HG03064 (cell line): ENCODE measurements around the gene OLFML3.
"Not testable (repeated sequence)": the region's sequence is repeated elsewhere in the genome, so short reads cannot be mapped to it uniquely, and the experiment has no call there.

Source experiments
- ATAC-seq: cut with Tn5 transposase; IDR thresholded peaks from one replicate; pipeline ENCODE4 v1.9.1; 2021; ENCODE audit warnings: low read depth; ENCODE audit not compliant: unreplicated experiment

Gene OLFML3

DNA sequence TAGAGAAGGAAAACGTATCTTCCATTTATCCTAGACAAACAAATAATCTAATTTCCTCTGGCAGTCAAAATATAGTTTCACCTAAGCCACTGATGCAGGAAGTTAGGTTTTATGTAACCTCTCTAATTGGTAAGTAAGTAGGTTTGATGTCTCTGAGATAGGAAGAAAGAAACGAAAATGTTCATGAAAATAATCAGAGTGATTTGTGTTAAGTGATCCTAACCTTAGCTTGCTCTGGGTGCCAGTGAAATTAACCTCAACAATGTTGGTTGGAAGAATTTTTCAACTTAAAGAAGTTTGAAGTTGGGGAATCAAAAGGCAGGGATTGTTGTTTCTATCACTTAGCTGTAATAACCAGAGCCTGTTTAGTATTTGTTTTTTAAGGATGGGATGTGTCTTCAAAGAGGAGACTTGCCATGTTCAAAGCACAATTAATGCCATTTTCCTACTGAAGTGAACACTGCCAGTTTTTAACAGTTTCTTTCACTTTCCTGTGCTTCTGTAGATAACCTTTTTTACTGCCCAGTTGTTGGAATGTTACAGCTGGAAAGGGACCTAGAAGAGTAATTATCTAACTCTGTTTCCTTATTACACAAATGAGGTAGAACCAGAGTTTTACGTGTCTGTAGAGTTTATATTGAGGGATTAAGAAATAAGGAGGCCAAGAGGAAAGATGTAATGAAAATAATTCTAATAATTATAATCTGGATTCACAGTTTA is 31.7 kb upstream of the OLFML3 start:
- ATAC-seq, result no peak

DNA sequence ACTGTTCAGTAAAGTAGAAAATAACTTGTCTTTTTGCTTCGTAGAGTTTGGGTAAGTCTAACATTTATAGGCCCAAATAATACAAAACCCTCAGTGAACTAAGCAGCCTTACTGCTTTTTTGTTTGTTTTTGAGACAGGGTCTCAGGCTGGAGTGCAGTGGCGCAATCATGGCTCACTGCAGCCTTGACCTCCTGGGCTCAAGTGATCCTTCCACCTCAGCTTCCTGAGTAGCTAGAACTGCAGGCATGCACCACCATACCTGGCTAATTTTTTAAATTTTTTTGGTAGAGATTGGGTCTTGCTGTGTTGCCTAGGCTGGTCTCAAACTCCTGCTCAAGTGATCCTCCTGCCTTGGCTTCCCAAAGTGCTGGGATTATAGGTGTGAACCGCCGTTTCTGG is 31.1 kb upstream of the OLFML3 start:
- not testable (repeated sequence) for ATAC-seq

DNA sequence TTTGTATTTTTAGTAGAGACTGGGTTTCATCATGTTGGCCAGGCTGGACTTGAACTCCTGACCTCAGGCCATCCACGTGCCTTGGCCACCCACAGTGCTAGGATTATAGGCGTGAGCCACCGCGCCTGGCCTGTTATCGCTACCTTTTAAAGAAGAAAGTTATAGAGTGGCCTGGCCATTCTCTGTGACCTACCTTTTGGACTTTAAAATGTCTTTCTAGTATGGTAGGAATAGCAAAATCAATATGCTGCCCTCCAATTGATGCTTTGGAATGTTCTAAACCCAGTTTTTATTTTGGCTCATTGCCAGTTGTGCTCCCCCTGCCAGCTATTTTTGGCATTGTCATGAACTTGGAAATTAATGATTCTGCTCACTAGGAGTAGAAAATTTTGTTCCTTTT is 30.3 kb upstream of the OLFML3 start:
- no peak for ATAC-seq

DNA sequence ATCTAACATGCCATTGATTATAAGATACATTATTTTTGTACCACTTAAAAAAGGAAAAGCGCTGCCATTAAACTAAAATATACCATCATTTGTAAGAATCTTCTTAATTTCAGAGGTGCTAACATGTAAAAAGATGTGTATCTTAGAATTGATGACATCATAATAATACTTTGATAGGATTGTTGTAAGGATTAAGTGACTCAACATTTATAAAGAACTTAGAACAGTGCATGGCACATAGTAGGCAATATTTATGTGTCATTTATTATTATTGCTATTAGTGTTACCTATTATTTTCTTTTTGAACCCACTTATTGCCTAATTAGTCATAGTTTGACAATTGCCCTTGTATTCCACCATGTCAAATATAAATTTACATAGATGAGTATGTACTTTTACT is 28.4 kb upstream of the OLFML3 start:
- ATAC-seq, result no peak

DNA sequence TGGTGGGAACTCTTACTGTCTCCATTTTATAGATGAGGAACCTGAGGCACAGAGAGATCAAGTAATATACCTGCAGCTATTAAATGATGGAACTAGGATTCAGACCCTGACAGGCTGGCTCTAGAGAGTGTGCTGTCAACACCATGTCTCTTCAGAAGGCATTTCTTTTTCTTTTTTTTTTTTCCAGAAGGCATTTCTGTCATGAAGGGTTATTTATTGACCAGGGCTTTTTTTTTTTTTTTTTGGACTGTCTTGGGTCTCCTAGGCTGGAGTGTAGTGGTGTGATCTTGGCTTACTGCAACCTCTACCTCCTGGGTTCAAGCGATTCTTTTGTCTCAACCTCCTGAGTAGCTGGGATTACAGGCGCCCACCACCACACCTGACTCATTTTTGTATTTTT is 27.6 kb upstream of the OLFML3 start:
- no peak for ATAC-seq

DNA sequence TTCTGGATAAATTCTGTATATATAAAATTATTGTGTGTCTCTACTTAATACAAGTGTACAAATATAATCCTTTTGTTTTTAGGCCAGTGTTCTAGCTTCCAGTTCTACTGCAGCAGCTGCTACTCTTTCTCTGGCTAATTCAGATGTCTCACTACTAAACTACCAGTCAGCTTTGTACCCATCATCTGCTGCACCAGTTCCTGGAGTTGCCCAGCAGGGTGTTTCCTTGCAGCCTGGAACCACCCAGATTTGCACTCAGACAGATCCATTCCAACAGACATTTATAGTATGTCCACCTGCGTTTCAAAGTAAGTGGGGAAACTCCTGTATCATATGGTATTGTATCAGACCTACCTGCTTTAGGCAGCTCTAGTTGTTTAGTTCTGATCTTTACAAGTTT is 21.3 kb upstream of the OLFML3 start:
- no peak for ATAC-seq

DNA sequence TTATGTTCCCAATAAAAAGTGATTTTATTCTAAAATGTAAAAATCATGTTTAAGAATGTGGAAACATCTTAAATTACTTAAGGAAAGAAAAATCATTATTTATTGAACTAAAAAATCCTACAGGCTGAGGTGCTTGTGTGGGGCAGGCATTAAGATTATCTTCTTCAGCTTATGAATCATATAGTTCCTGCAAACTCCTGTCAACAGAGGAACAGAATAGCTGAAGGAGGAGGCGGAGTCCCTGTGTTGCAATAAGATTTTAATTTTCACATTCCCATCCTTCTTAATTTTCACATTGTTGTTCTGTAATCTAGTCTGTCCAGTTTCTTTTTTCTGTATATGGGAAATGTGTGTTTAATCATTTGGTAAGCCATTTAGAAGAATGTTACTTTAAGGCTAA is 20.6 kb upstream of the OLFML3 start:
- ATAC-seq, result no peak

DNA sequence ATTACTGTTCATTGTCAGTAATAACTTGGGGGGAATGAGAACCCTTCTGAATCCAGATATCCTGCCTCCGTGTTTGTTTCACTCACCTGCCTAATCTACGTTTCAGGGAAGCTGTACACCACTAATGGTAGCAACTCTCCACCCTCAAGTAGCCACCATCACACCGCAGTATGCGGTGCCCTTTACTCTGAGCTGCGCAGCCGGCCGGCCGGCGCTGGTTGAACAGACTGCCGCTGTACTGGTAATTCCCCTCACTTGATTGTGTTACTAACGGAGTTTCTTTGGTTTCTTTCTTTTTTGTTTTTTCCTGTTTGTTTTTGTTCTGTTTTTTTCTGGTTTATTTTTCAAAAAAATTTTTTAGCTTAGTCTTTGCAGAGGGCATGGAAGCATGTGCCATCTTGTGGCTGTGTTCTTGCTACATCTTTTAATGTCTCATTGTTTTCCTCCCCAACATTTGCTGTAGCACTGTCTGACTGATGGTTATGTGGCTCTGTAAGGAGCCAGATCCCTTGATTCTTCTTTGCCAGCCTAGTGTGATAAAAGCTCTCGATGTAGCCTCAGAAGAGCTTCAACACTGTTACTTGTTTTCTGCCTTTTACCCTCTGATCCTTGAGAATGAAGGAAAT is 15.9 kb upstream of the OLFML3 start:
- ATAC-seq, result no peak

DNA sequence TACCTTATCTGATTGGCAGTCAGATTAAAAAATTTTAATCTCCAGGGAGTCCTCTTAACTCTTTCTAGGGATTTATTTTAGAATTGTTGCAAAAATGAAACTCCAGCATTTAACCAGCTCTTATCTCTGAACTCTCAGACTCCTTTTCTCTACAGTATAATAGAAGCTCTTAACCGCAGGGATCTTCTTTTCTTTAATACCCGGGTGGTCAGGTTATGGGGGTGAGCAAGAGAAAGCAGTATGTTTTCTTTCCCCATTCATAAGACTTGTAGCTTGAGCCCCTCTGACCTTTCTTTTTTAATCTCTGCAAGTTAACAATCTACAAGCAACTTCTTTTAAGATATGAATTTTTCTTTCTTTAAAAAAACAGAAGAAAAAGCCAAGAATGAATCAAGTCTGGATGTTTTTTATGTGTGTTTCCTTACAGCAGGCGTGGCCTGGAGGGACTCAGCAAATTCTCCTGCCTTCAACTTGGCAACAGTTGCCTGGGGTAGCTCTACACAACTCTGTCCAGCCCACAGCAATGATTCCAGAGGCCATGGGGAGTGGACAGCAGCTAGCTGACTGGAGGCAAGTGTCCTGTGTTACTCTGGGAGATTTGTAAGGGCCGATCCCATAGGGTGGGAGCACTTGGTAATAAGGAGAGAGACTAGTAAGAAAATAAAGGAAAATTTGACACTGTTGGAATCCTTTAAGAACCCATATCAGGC is 13.4 kb upstream of the OLFML3 start:
- no peak for ATAC-seq

DNA sequence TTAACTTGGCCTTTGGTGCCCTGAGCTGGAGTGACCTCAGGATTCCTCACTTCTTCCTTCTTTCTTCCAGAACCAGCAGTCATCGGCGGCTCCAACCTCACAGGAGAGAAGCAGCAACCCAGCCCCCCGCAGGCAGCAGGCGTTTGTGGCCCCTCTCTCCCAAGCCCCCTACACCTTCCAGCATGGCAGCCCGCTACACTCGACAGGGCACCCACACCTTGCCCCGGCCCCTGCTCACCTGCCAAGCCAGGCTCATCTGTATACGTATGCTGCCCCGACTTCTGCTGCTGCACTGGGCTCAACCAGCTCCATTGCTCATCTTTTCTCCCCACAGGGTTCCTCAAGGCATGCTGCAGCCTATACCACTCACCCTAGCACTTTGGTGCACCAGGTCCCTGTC is 6.3 kb upstream of the OLFML3 start:
- no peak for ATAC-seq

DNA sequence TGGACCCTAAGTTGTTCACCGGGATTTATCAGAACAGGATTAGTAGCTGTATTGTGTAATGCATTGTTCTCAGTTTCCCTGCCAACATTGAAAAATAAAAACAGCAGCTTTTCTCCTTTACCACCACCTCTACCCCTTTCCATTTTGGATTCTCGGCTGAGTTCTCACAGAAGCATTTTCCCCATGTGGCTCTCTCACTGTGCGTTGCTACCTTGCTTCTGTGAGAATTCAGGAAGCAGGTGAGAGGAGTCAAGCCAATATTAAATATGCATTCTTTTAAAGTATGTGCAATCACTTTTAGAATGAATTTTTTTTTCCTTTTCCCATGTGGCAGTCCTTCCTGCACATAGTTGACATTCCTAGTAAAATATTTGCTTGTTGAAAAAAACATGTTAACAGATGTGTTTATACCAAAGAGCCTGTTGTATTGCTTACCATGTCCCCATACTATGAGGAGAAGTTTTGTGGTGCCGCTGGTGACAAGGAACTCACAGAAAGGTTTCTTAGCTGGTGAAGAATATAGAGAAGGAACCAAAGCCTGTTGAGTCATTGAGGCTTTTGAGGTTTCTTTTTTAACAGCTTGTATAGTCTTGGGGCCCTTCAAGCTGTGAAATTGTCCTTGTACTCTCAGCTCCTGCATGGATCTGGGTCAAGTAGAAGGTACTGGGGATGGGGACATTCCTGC is 3.9 kb upstream of the OLFML3 start:
- no peak for ATAC-seq

DNA sequence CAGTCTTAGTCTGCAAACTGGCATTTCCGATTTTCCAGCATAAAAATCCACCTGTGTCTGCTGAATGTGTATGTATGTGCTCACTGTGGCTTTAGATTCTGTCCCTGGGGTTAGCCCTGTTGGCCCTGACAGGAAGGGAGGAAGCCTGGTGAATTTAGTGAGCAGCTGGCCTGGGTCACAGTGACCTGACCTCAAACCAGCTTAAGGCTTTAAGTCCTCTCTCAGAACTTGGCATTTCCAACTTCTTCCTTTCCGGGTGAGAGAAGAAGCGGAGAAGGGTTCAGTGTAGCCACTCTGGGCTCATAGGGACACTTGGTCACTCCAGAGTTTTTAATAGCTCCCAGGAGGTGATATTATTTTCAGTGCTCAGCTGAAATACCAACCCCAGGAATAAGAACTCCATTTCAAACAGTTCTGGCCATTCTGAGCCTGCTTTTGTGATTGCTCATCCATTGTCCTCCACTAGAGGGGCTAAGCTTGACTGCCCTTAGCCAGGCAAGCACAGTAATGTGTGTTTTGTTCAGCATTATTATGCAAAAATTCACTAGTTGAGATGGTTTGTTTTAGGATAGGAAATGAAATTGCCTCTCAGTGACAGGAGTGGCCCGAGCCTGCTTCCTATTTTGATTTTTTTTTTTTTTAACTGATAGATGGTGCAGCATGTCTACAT is 2.5 kb upstream of the OLFML3 start:
- ATAC-seq, result no peak

DNA sequence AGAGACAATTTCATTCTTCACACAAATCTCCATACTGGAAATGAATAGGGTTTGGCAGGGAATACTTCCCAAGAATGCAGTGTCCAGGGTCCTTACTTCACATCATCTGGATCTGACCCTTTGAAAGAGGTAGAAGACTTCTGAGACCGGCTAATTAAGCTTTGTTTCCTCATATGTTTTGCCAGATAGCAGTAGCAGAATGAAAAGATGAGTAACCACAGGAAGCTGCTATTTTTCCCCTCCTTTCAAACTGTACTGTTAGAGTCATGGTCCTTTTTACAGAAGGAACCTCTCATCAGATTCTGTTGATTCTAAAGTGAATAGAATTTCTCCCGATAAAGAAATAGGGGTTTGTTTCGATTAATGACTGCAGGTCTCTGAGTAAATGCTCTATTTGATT is 1.4 kb upstream of the OLFML3 start:
- ATAC-seq, result no peak

DNA sequence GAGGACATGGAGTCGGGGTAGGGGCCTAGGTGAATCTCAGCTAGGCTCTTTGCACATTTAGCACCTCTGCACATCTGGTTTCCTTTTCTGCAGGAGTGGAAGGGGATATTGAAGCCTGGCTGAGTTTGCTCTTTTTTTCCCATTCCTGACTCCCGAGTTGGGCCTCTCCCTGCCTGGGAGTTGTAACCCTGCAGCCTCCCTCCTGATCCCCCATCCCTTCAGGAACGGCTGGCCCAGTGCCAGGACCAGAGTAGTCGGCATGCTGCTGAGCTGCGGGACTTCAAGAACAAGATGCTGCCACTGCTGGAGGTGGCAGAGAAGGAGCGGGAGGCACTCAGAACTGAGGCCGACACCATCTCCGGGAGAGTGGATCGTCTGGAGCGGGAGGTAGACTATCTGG is 836 bp downstream of the OLFML3 start:
- ATAC-seq, result no peak

DNA sequence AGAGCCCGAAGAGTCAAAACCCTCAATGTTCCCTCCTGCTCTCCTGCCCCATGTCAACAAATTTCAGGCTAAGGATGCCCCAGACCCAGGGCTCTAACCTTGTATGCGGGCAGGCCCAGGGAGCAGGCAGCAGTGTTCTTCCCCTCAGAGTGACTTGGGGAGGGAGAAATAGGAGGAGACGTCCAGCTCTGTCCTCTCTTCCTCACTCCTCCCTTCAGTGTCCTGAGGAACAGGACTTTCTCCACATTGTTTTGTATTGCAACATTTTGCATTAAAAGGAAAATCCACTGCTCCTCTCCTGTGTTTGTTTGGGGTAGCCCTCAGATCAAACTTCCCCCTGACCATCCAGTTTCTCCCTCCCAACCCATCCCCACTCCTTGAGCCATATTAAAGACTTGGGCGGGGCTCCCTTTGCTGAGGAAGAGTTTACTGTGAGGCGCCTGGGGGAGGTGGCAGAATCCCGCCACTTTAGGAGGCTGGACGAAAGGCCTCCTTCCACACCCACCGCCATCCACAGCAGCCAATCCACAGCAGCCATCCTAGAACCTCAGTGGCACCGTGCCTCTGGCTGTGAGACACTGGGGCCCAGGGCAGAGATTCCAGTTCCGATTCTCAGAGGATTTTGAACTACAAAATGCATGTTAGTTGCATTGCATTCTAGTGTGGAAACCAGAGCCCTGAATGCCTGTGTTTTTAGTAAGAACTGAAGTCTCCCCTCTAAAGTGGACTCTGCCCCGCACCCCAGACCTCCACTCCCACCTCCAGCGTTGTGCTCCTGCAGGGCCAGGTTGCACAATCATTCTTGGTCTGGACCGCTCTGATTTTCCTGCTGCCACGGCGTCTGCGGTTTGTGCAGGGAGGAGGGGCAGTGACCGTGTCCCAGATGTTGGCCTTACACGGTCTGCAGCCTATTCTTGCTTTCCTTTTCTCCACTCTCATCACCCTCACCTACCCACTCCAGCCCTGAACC is 3.0 kb downstream of the OLFML3 start:
- no peak for ATAC-seq

DNA sequence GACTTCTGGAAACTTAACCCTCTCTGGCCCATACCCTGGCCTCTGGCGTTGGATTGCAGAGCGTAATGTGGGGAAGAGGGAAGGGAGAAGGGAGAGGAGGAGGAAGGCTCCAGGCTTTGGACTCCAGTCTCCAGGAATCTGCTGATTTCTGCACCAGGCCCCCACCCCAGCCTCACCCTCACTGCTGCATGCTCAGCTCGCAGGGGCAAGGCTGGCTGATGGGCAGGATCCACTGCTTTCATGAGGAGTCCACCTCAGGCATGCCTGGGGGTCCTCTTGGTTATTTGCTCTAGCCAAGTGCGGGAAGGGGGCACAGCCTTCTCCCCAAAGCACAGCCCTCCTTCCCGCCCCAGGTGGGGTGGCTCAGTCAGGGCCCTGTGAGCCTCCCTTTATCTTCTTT is 3.7 kb downstream of the OLFML3 start:
- no peak for ATAC-seq

DNA sequence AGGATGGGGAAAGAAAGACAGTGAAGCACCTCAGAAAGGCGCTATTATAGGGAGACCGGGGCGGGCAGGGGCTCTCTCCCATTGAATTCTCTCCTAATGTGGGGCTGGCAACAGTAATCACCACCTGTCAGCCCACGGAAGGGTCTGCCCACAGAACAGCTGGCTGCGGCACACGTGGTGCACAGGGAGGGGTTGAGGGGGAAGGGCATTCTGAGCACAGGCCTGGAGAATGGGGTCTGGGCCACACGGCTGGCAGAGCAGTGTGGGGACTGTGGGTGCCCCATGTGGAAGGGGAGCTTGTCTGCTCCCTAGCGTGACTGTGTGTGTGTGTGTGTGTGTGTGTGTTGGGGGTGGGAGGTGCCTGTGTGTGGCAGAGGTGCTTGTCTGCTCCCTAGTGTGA is 4.1 kb downstream of the OLFML3 start:
- ATAC-seq, result no peak

DNA sequence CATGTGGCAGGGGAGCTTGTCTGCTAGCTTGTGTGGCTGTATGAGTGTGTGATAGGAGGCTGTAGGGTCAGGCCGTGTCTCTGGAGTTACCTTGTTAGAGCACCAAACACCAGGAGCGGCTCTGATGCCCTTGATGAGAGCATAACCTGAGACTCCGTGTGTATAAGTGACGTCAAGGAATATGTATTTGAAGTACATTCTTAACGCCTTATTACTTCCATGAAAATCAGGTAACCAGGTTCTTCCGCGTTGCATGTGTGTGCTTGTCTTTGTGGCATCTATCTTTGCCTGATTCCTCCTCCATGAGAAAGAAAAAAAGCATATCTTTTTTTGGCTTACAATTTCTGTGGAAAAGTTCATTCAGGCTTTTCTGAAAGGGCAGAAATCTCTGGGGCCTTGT is 4.6 kb downstream of the OLFML3 start:
- no peak for ATAC-seq

DNA sequence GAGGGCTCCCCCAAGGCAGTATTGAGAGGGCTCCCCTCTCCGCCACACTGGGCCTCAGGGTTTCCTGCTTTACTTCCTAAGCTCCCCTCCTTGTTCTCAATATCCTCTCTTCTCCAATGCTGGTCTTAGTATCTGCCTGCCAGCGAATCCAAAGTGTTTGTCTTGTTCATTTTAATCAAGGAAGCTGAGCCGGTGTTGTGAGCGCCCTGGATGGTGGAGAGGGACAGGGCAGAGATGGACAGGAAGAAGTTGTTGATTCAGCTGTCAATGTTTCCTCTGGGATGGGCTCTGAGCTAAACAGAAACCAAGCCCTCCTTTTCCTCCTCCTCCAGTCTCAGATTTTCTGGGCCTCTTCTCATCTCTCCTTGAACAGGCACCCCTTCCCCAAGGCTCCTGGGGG is 5.4 kb downstream of the OLFML3 start:
- no peak for ATAC-seq

DNA sequence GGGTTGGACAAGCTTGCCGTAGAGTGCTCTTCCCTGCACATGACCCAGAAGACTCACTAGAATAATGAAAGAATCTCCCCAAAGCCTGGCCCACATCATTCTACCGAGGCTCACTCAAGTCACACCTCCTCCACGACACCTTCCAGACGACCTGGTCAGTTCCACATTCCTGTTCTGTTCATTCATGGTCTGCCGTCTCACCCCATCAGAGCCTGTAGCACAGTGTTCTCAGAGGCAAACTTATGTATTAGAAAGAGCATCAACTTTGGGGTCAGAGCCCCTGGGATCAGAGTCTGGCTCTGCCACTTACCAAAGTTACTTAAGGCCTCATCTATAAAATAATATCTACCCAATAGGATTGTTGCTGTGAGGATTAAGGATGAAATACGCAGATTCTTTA is 7.5 kb downstream of the OLFML3 start:
- no peak for ATAC-seq
